C4-2B (cell line): Measurements from ENCODE around the gene GADD45G.

Source experiments
- H3K27ac ChIP-seq: fragments of 450-650 bp; 2 replicates; pipeline ENCODE4 v1.5.1; 2017
- ZFX ChIP-seq: fragments of 450-650 bp; IDR thresholded peaks from 2 replicates; pipeline ENCODE4 v1.6.1; 2017
- TF ChIP-seq, protein P1 (sequence below): fragments of 450-650 bp; conservative IDR thresholded peaks from 2 replicates; pipeline ENCODE4 v1.5.1; 2017; ENCODE audit warnings: mild to moderate bottlenecking

The GADD45G gene

GRCh38 chr9:89619424-89620138 is 14.8 kb downstream of the GADD45G start:
- TF ChIP-seq ZFX: no peak
- TF ChIP-seq, protein P1, sequence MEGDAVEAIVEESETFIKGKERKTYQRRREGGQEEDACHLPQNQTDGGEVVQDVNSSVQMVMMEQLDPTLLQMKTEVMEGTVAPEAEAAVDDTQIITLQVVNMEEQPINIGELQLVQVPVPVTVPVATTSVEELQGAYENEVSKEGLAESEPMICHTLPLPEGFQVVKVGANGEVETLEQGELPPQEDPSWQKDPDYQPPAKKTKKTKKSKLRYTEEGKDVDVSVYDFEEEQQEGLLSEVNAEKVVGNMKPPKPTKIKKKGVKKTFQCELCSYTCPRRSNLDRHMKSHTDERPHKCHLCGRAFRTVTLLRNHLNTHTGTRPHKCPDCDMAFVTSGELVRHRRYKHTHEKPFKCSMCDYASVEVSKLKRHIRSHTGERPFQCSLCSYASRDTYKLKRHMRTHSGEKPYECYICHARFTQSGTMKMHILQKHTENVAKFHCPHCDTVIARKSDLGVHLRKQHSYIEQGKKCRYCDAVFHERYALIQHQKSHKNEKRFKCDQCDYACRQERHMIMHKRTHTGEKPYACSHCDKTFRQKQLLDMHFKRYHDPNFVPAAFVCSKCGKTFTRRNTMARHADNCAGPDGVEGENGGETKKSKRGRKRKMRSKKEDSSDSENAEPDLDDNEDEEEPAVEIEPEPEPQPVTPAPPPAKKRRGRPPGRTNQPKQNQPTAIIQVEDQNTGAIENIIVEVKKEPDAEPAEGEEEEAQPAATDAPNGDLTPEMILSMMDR: no peak
- peak overlapping the region; percentile 68 for H3K27ac ChIP-seq

- H3K27ac ChIP-seq: peak overlapping the region; percentile 68
Observed at GRCh38 chr9:89621031-89621430, 16.2 kb downstream of the GADD45G start.

GRCh38 chr9:89621676-89622075 is 16.9 kb downstream of the GADD45G start:
- TF ChIP-seq ZFX: no peak
- TF ChIP-seq, protein P1: no peak
- peak overlapping the region; percentile 68 for H3K27ac ChIP-seq

More at GRCh38 chr9:89621031-89621430, 16.2 kb downstream of the GADD45G start:
- TF ChIP-seq, protein P1: no peak
- no peak for TF ChIP-seq ZFX

DNA sequence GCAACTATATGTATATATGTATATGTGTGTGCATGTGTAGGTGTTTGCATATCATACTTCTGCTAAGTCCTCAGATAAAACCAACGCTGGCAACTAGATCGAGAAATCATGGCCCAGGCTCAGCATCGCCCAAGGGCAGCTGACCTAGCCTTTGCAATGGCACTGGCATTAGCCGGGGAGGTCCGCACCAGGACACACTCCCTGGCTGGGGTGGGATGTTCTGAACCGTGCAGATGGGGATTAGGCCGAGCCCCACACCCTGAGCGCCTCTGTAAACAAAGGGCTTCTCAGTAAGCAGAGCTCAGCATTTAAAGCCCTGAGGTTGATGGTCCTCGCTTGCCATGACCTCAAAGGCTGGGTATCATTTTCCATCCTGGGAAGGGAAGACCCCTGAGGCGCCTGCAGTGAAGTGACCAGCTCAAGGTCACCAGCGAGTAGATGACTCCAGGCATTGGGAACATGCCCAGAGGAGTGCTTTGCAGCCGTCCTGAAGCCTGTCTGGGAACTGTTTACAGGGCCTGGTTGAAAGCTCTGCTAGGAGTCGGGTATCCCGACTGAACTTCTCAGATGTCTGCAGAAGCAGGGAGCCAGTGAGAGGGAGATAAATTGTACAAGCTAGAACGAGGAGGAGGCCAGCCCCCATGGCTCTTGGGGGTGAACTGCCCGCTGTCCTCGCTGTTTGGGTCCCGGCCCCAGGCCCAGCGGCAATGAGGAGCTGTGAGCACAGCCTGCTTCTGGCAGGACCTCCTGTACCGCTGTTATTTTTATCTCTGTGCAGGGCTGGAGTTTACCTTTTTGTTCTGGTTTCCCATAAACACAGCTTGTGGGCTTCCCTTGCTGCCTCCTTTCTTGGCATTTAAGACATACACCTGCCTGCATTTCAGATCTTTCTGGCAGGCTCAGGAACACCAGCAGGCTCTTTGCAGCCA is 18.4 kb downstream of the GADD45G start:
- peak overlapping the region; percentile 68 for H3K27ac ChIP-seq
- TF ChIP-seq ZFX: peak; percentile 39
- TF ChIP-seq, protein P1: no peak

- H3K27ac ChIP-seq: peak overlapping the region; percentile 68
- TF ChIP-seq, protein P1: no peak
- TF ChIP-seq ZFX: no peak
Observed at GRCh38 chr9:89623925-89624420, 19.2 kb downstream of the GADD45G start.

DNA sequence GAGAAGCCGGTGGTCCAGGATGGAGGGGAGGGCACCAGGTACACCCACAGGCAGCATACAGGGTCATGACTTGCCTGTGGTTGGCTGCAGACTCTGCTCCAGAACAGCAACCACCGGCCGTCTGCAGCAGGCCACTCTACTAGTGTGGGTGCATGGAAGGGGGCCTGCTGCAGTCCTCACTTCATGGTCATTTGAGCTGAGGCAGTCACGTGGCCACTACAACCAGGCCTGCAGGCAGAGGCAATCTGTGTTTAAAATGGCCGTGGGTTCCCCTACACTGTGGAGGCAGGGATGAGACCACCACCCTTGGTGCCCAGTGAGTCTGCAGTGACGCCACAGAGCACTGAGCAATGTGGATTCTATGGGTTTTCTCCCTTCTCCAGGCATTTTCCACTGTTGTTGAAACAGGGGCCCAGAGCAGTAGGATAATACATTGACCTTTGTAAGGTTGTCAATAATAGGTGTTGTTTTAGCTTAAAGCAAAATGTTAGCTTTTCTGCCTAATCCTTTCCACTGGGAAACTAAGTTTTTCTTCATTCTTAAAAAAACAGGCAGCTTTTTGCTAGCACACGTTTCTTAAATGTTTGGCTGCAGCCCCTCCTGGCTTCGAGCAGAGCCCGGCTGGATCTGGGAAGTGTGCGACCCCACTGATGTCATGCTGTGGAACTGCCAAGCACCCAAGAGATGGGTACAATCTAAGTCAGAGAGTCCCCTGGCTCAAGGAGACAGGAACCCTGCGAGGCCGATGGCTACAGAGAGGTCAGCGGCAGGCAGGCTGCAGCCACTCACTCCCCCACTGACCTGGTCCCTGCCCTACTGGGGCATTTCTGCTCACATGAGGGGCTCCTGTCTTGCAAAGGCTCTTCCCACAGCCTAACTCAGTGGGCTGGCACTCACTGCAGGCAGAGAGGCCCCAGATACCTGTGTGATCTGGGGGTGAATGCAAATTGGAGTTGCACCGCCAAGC is 21.2 kb downstream of the GADD45G start:
- peak overlapping the region; percentile 68; the same call in 1 of the 2 replicates for H3K27ac ChIP-seq
- TF ChIP-seq, protein P1: no peak
- TF ChIP-seq ZFX: no peak
